Measurements from ENCODE around the gene KRT86.
"Not testable (repeated sequence)": the region's sequence is repeated elsewhere in the genome, so short reads cannot be mapped to it uniquely, and the experiment has no call there.

KRT86 gene

GRCh38 chr12:52248541-52249461 lies 25.6 kb upstream of the KRT86 start:
- Histone ChIP-seq H3K36me3 (ENCODE audit: control insufficient read depth, insufficient read depth, low read length) (peaks cover 2% of the 10 kb centered on the region), H3K4me3 (ENCODE audit: low read depth, low read length) (no peak overlapping the region), H3K9ac (ENCODE audit: low read depth, low read length) (no peak overlapping the region), H3K27me3 (ENCODE audit: control insufficient read depth, insufficient read depth, low read length) (peaks cover 27% of the 10 kb centered on the region), H3K9me3 (ENCODE audit: control insufficient read depth, insufficient read depth, low read length) (no peaks in the 10 kb centered on the region), H3K4me1 (ENCODE audit: control insufficient read depth, insufficient read depth, low read length) (peaks cover 2% of the 10 kb centered on the region)

GRCh38 chr12:52249511-52250047 lies 24.9 kb upstream of the KRT86 start:
- Histone ChIP-seq H3K4me1 (ENCODE audit: control insufficient read depth, insufficient read depth, low read length) (peaks cover 2% of the 10 kb centered on the region), H3K9ac (ENCODE audit: low read depth, low read length) (no peak overlapping the region), H3K27me3 (ENCODE audit: control insufficient read depth, insufficient read depth, low read length) (peaks cover 33% of the 10 kb centered on the region), H3K36me3 (ENCODE audit: control insufficient read depth, insufficient read depth, low read length) (peaks cover 2% of the 10 kb centered on the region), H3K9me3 (ENCODE audit: control insufficient read depth, insufficient read depth, low read length) (no peaks in the 10 kb centered on the region), H3K4me3 (ENCODE audit: low read depth, low read length) (peak overlapping the region; percentile 27)

GRCh38 chr12:52250048-52250990 lies 24.1 kb upstream of the KRT86 start:
- Histone ChIP-seq H3K9me3 (ENCODE audit: control insufficient read depth, insufficient read depth, low read length) (no peaks in the 10 kb centered on the region), H3K4me3 (ENCODE audit: low read depth, low read length) (peak overlapping the region; percentile 27), H3K9ac (ENCODE audit: low read depth, low read length) (no peak overlapping the region), H3K4me1 (ENCODE audit: control insufficient read depth, insufficient read depth, low read length) (peaks cover 2% of the 10 kb centered on the region), H3K27me3 (ENCODE audit: control insufficient read depth, insufficient read depth, low read length) (peaks cover 40% of the 10 kb centered on the region), H3K36me3 (ENCODE audit: control insufficient read depth, insufficient read depth, low read length) (peaks cover 2% of the 10 kb centered on the region)

- Histone ChIP-seq H3K27me3 (ENCODE audit: control insufficient read depth, insufficient read depth, low read length) (peaks cover 51% of the 10 kb centered on the region), H3K9me3 (ENCODE audit: control insufficient read depth, insufficient read depth, low read length) (no peaks in the 10 kb centered on the region), H3K36me3 (ENCODE audit: control insufficient read depth, insufficient read depth, low read length) (peaks cover 2% of the 10 kb centered on the region), H3K4me1 (ENCODE audit: control insufficient read depth, insufficient read depth, low read length) (peaks cover 2% of the 10 kb centered on the region), H3K9ac (ENCODE audit: low read depth, low read length) (no peak overlapping the region), H3K4me3 (ENCODE audit: low read depth, low read length) (no peak overlapping the region)
Measured at GRCh38 chr12:52251367-52252051, 22.9 kb upstream of the KRT86 start.

- not testable (repeated sequence) for H3K4me3 ChIP-seq (ENCODE audit: low read depth, low read length); H3K9me3 ChIP-seq (ENCODE audit: control insufficient read depth, insufficient read depth, low read length); H3K4me1 ChIP-seq (ENCODE audit: control insufficient read depth, insufficient read depth, low read length); H3K9ac ChIP-seq (ENCODE audit: low read depth, low read length); H3K36me3 ChIP-seq (ENCODE audit: control insufficient read depth, insufficient read depth, low read length)
- peaks cover 58% of the 10 kb centered on the region for H3K27me3 ChIP-seq (ENCODE audit: control insufficient read depth, insufficient read depth, low read length)
Measured at GRCh38 chr12:52252175-52252615, 22.2 kb upstream of the KRT86 start.

GRCh38 chr12:52252728-52253343 lies 21.6 kb upstream of the KRT86 start:
- Histone ChIP-seq H3K9me3 (ENCODE audit: control insufficient read depth, insufficient read depth, low read length) (no peaks in the 10 kb centered on the region), H3K36me3 (ENCODE audit: control insufficient read depth, insufficient read depth, low read length) (no peaks in the 10 kb centered on the region), H3K27me3 (ENCODE audit: control insufficient read depth, insufficient read depth, low read length) (peaks cover 64% of the 10 kb centered on the region), H3K9ac (ENCODE audit: low read depth, low read length) (no peak overlapping the region), H3K4me1 (ENCODE audit: control insufficient read depth, insufficient read depth, low read length) (peaks cover under 1% of the 10 kb centered on the region), H3K4me3 (ENCODE audit: low read depth, low read length) (no peak overlapping the region)

- Histone ChIP-seq H3K9ac (ENCODE audit: low read depth, low read length) (no peak overlapping the region), H3K27me3 (ENCODE audit: control insufficient read depth, insufficient read depth, low read length) (peaks cover 68% of the 10 kb centered on the region), H3K9me3 (ENCODE audit: control insufficient read depth, insufficient read depth, low read length) (no peaks in the 10 kb centered on the region), H3K4me1 (ENCODE audit: control insufficient read depth, insufficient read depth, low read length) (no peaks in the 10 kb centered on the region), H3K4me3 (ENCODE audit: low read depth, low read length) (no peak overlapping the region), H3K36me3 (ENCODE audit: control insufficient read depth, insufficient read depth, low read length) (no peaks in the 10 kb centered on the region)
Measured at GRCh38 chr12:52253391-52254179, 20.9 kb upstream of the KRT86 start.

- Histone ChIP-seq H3K4me3 (ENCODE audit: low read depth, low read length) (no peak overlapping the region), H3K9me3 (ENCODE audit: control insufficient read depth, insufficient read depth, low read length) (no peaks in the 10 kb centered on the region)
Measured at GRCh38 chr12:52254180-52254964, 20.1 kb upstream of the KRT86 start.

GRCh38 chr12:52254965-52255751 lies 19.3 kb upstream of the KRT86 start:
- Histone ChIP-seq H3K9ac (ENCODE audit: low read depth, low read length) (no peak overlapping the region), H3K4me1 (ENCODE audit: control insufficient read depth, insufficient read depth, low read length) (no peaks in the 10 kb centered on the region), H3K9me3 (ENCODE audit: control insufficient read depth, insufficient read depth, low read length) (no peaks in the 10 kb centered on the region), H3K27me3 (ENCODE audit: control insufficient read depth, insufficient read depth, low read length) (peaks cover 69% of the 10 kb centered on the region), H3K36me3 (ENCODE audit: control insufficient read depth, insufficient read depth, low read length) (no peaks in the 10 kb centered on the region), H3K4me3 (ENCODE audit: low read depth, low read length) (no peak overlapping the region)

More at GRCh38 chr12:52254180-52254964, 20.1 kb upstream of the KRT86 start:
- no peaks in the 10 kb centered on the region for H3K4me1 ChIP-seq (ENCODE audit: control insufficient read depth, insufficient read depth, low read length)
- H3K27me3 ChIP-seq (ENCODE audit: control insufficient read depth, insufficient read depth, low read length): peaks cover 69% of the 10 kb centered on the region
- no peaks in the 10 kb centered on the region for H3K36me3 ChIP-seq (ENCODE audit: control insufficient read depth, insufficient read depth, low read length)
- H3K9ac ChIP-seq (ENCODE audit: low read depth, low read length): no peak overlapping the region
